ENCODE data around the gene HORMAD2.

HORMAD2 gene

DNA sequence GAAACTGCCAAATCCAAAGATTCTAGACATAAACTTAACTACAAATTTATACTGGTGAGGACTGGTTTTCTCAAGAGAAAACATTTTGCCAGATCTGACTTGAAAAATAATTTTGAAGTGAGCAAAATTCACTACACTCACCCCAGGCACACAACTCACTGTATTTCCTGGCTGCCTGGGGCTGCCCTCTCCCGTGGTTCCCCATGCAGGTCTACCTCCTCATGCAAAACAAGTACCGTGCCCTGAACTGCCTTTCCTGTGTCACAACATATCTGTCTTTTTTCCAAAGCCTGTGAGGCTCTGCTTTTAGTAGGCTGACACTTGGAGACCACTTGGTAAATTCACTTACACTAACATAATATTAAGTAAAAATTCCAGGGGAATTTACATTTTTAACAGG is 89.9 kb downstream of the HORMAD2 start:
- Histone ChIP-seq H3K4me1 (ENCODE audit: control insufficient read depth, insufficient read depth, low read length) (no peaks in the 10 kb centered on the region), H3K4me3 (ENCODE audit: low read length) (no peak overlapping the region), H3K27me3 (replicated peaks; ENCODE audit: control insufficient read depth, insufficient read depth, low read length) (no peaks in the 10 kb centered on the region), H3K36me3 (ENCODE audit: control insufficient read depth, insufficient read depth, low read length, severe bottlenecking) (no peaks in the 10 kb centered on the region), H3K9ac (ENCODE audit: low read length) (no peak overlapping the region), H3K9me3 (ENCODE audit: control insufficient read depth, low read length) (no peaks in the 10 kb centered on the region)
- no peak for DNase-seq (ENCODE audit: low read depth)

- no peaks in the 10 kb centered on the region for H3K4me1 ChIP-seq (ENCODE audit: control insufficient read depth, insufficient read depth, low read length)
- H3K27me3 ChIP-seq (replicated peaks; ENCODE audit: control insufficient read depth, insufficient read depth, low read length) = no peaks in the 10 kb centered on the region
- H3K9me3 ChIP-seq (ENCODE audit: control insufficient read depth, low read length) = no peaks in the 10 kb centered on the region
- no peak for DNase-seq (ENCODE audit: low read depth)
- no peaks in the 10 kb centered on the region for H3K36me3 ChIP-seq (ENCODE audit: control insufficient read depth, insufficient read depth, low read length, severe bottlenecking)
- no peak overlapping the region for H3K4me3 ChIP-seq (ENCODE audit: low read length)
- H3K9ac ChIP-seq (ENCODE audit: low read length) = no peak overlapping the region
Measured at GRCh38 chr22:30171008-30171407, 90.7 kb downstream of the HORMAD2 start.

GRCh38 chr22:30175690-30176288 is 95.5 kb downstream of the HORMAD2 start:
- DNase-seq (ENCODE audit: low read depth) = no peak
- H3K9ac ChIP-seq (ENCODE audit: low read length) = no peak overlapping the region
- H3K9me3 ChIP-seq (ENCODE audit: control insufficient read depth, low read length) = no peaks in the 10 kb centered on the region
- H3K36me3 ChIP-seq (ENCODE audit: control insufficient read depth, insufficient read depth, low read length, severe bottlenecking) = no peaks in the 10 kb centered on the region
- no peaks in the 10 kb centered on the region for H3K4me1 ChIP-seq (ENCODE audit: control insufficient read depth, insufficient read depth, low read length)
- H3K4me3 ChIP-seq (ENCODE audit: low read length) = no peak overlapping the region
- no peaks in the 10 kb centered on the region for H3K27me3 ChIP-seq (replicated peaks; ENCODE audit: control insufficient read depth, insufficient read depth, low read length)

GRCh38 chr22:30176431-30176830 is 96.2 kb downstream of the HORMAD2 start:
- no peaks in the 10 kb centered on the region for H3K36me3 ChIP-seq (ENCODE audit: control insufficient read depth, insufficient read depth, low read length, severe bottlenecking)
- H3K4me1 ChIP-seq (ENCODE audit: control insufficient read depth, insufficient read depth, low read length) = no peaks in the 10 kb centered on the region
- H3K4me3 ChIP-seq (ENCODE audit: low read length) = no peak overlapping the region
- DNase-seq (ENCODE audit: low read depth) = no peak
- no peaks in the 10 kb centered on the region for H3K9me3 ChIP-seq (ENCODE audit: control insufficient read depth, low read length)
- no peaks in the 10 kb centered on the region for H3K27me3 ChIP-seq (replicated peaks; ENCODE audit: control insufficient read depth, insufficient read depth, low read length)
- no peak overlapping the region for H3K9ac ChIP-seq (ENCODE audit: low read length)

- H3K9ac ChIP-seq (ENCODE audit: low read length) = no peak overlapping the region
- H3K27me3 ChIP-seq (replicated peaks; ENCODE audit: control insufficient read depth, insufficient read depth, low read length) = no peaks in the 10 kb centered on the region
- H3K4me1 ChIP-seq (ENCODE audit: control insufficient read depth, insufficient read depth, low read length) = no peaks in the 10 kb centered on the region
- H3K36me3 ChIP-seq (ENCODE audit: control insufficient read depth, insufficient read depth, low read length, severe bottlenecking) = no peaks in the 10 kb centered on the region
- H3K4me3 ChIP-seq (ENCODE audit: low read length) = no peak overlapping the region
- DNase-seq (ENCODE audit: low read depth) = no peak
- H3K9me3 ChIP-seq (ENCODE audit: control insufficient read depth, low read length) = no peaks in the 10 kb centered on the region
Measured at GRCh38 chr22:30178181-30179126, 98.2 kb downstream of the HORMAD2 start.

DNA sequence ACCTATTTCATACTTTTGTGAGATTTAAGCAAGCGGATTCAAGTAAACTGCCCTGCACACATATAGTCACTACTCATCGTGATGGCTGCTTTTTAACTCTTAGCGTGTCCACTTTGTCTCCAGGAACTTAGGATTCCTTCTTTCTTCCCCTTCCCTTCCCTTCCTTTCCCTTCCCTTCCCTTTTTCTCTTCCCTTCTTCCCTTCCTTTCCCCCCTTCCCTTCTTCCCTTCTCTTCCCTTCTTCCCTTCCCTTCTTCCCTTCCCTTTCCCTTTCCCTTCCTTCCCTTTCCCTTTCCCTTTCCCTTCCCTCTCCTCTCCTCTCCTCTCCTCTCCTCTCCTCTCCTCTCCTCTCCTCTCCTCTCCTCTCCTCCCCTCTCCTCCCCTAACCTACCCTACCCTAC is 100.4 kb downstream of the HORMAD2 start:
- Histone ChIP-seq H3K9me3 (ENCODE audit: control insufficient read depth, low read length) (no peaks in the 10 kb centered on the region), H3K27me3 (replicated peaks; ENCODE audit: control insufficient read depth, insufficient read depth, low read length) (no peaks in the 10 kb centered on the region)

DNA sequence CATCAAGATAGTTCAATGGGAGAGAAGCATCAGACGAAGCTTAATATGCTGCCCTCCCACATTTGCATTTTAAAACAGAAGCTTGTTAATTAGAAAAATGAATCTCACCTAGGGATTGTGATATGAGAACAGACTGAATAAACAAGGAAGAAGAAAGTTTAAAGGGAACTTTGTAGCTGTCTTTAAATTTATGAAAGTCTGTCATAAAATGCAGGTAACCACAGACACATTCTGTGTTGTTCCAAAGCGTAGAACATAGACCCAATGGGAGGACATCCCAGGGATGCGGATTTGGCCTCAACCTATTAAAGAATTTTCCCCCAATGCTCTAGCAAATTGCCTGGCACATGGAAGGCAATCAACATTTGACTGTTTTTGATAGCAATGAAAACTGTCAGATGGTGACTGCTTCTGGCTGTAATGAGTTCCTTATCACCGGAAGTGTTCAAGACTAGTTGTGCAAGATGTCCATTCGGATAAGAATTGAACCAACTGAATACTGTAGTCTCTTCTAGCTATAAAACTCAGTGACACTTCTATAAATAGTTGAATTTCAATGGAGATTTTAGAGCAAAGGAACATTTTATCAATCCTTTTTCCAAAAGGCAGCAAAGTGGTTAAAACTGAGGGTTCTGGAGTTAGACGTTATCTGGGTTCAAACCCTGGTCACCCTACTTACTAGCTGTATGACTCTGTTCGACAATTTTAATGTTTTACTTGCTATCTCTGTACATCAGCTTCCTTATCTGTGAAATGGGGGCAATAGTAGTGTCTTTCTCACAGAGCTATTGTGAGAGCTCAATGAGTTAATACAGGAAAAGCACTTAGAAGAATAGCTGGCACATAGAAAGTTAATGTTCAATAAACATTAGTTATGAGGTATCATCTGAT is 101.4 kb downstream of the HORMAD2 start:
- Histone ChIP-seq H3K9ac (ENCODE audit: low read length) (no peak overlapping the region), H3K27me3 (replicated peaks; ENCODE audit: control insufficient read depth, insufficient read depth, low read length) (no peaks in the 10 kb centered on the region), H3K9me3 (ENCODE audit: control insufficient read depth, low read length) (no peaks in the 10 kb centered on the region), H3K36me3 (ENCODE audit: control insufficient read depth, insufficient read depth, low read length, severe bottlenecking) (no peaks in the 10 kb centered on the region), H3K4me3 (ENCODE audit: low read length) (no peak overlapping the region), H3K4me1 (ENCODE audit: control insufficient read depth, insufficient read depth, low read length) (no peaks in the 10 kb centered on the region)
- DNase-seq (ENCODE audit: low read depth) = no peak

More for the DNA sequence above, 100.4 kb downstream of the HORMAD2 start:
- Histone ChIP-seq H3K4me3 (ENCODE audit: low read length) (no peak overlapping the region), H3K9ac (ENCODE audit: low read length) (no peak overlapping the region), H3K4me1 (ENCODE audit: control insufficient read depth, insufficient read depth, low read length) (no peaks in the 10 kb centered on the region), H3K36me3 (ENCODE audit: control insufficient read depth, insufficient read depth, low read length, severe bottlenecking) (no peaks in the 10 kb centered on the region)
- no peak for DNase-seq (ENCODE audit: low read depth)

- Histone ChIP-seq H3K4me3 (ENCODE audit: low read length) (no peak overlapping the region), H3K9me3 (ENCODE audit: control insufficient read depth, low read length) (no peaks in the 10 kb centered on the region), H3K27me3 (replicated peaks; ENCODE audit: control insufficient read depth, insufficient read depth, low read length) (no peaks in the 10 kb centered on the region), H3K4me1 (ENCODE audit: control insufficient read depth, insufficient read depth, low read length) (no peaks in the 10 kb centered on the region), H3K9ac (ENCODE audit: low read length) (no peak overlapping the region), H3K36me3 (ENCODE audit: control insufficient read depth, insufficient read depth, low read length, severe bottlenecking) (no peaks in the 10 kb centered on the region)
- DNase-seq (ENCODE audit: low read depth) = no peak
Measured at GRCh38 chr22:30182350-30182745, 102.1 kb downstream of the HORMAD2 start.

- H3K4me1 ChIP-seq (ENCODE audit: control insufficient read depth, insufficient read depth, low read length) = no peaks in the 10 kb centered on the region
- DNase-seq (ENCODE audit: low read depth) = no peak
- no peaks in the 10 kb centered on the region for H3K9me3 ChIP-seq (ENCODE audit: control insufficient read depth, low read length)
- H3K4me3 ChIP-seq (ENCODE audit: low read length) = no peak overlapping the region
- no peaks in the 10 kb centered on the region for H3K36me3 ChIP-seq (ENCODE audit: control insufficient read depth, insufficient read depth, low read length, severe bottlenecking)
- H3K27me3 ChIP-seq (replicated peaks; ENCODE audit: control insufficient read depth, insufficient read depth, low read length) = no peaks in the 10 kb centered on the region
- no peak overlapping the region for H3K9ac ChIP-seq (ENCODE audit: low read length)
Measured at GRCh38 chr22:30182815-30183214, 102.6 kb downstream of the HORMAD2 start.

- H3K4me1 ChIP-seq (ENCODE audit: control insufficient read depth, insufficient read depth, low read length) = no peaks in the 10 kb centered on the region
- H3K4me3 ChIP-seq (ENCODE audit: low read length) = no peak overlapping the region
- H3K27me3 ChIP-seq (replicated peaks; ENCODE audit: control insufficient read depth, insufficient read depth, low read length) = no peaks in the 10 kb centered on the region
- H3K9me3 ChIP-seq (ENCODE audit: control insufficient read depth, low read length) = no peaks in the 10 kb centered on the region
- H3K9ac ChIP-seq (ENCODE audit: low read length) = no peak overlapping the region
- DNase-seq (ENCODE audit: low read depth) = no peak
- H3K36me3 ChIP-seq (ENCODE audit: control insufficient read depth, insufficient read depth, low read length, severe bottlenecking) = no peaks in the 10 kb centered on the region
Measured at GRCh38 chr22:30183271-30183670, 103.0 kb downstream of the HORMAD2 start.

- no peak overlapping the region for H3K4me3 ChIP-seq (ENCODE audit: low read length)
- H3K4me1 ChIP-seq (ENCODE audit: control insufficient read depth, insufficient read depth, low read length) = no peaks in the 10 kb centered on the region
- no peak overlapping the region for H3K9ac ChIP-seq (ENCODE audit: low read length)
- H3K36me3 ChIP-seq (ENCODE audit: control insufficient read depth, insufficient read depth, low read length, severe bottlenecking) = no peaks in the 10 kb centered on the region
- no peaks in the 10 kb centered on the region for H3K9me3 ChIP-seq (ENCODE audit: control insufficient read depth, low read length)
- no peaks in the 10 kb centered on the region for H3K27me3 ChIP-seq (replicated peaks; ENCODE audit: control insufficient read depth, insufficient read depth, low read length)
- DNase-seq (ENCODE audit: low read depth) = peak; percentile 53
Measured at GRCh38 chr22:30183861-30184278, 103.6 kb downstream of the HORMAD2 start.
